MM.1S (cell line): ENCODE data around the gene LIPG.
A peak's percentile ranks its signal among the peaks of the same experiment; 100 is the strongest.

ENCODE experiments used
- DNase-seq: peaks from one replicate; pipeline ENCODE4 v3.0.0-alpha.2; 2015
- H2AFZ ChIP-seq: fragments of 300-600 bp; sonication (generic); 2 replicates; pipeline ENCODE4 v1.6.0; 2016; ENCODE audit warnings: antibody characterized with exemption, low read length
- H3F3A ChIP-seq: fragments of 300-600 bp; sonication (generic); 2 replicates; pipeline ENCODE4 v1.6.1; 2016; ENCODE audit warnings: mild to moderate bottlenecking, antibody characterized with exemption, low read length, moderate library complexity, mixed read lengths; ENCODE audit not compliant: insufficient read depth
- H3K27ac ChIP-seq: fragments of 300-600 bp; sonication (generic); 2 replicates; pipeline ENCODE4 v1.5.1; 2016; ENCODE audit warnings: mild to moderate bottlenecking, low read length
- H3K27me3 ChIP-seq: fragments of 300-600 bp; sonication (generic); replicated peaks from 2 replicates; pipeline ENCODE4 v1.6.0; 2016; ENCODE audit warnings: low read length; ENCODE audit not compliant: insufficient read depth
- H3K36me3 ChIP-seq: fragments of 300-600 bp; sonication (generic); replicated peaks from 2 replicates; pipeline ENCODE4 v1.6.1; 2016; ENCODE audit warnings: mild to moderate bottlenecking, low read length, mixed read lengths; ENCODE audit not compliant: insufficient read depth
- H3K4me1 ChIP-seq: fragments of 300-600 bp; sonication (generic); 2 replicates; pipeline ENCODE4 v1.6.1; 2016; ENCODE audit warnings: low read length, mixed read lengths
- H3K4me2 ChIP-seq: fragments of 300-600 bp; sonication (generic); 2 replicates; pipeline ENCODE4 v1.6.0; 2016; ENCODE audit warnings: low read depth, low read length
- H3K4me3 ChIP-seq: fragments of 300-600 bp; sonication (generic); 2 replicates; pipeline ENCODE4 v1.5.1; 2016; ENCODE audit warnings: low read length, mixed read lengths
- H3K79me2 ChIP-seq: fragments of 300-600 bp; sonication (generic); 2 replicates; pipeline ENCODE4 v1.6.1; 2016; ENCODE audit warnings: mixed run types, low read length, mixed read lengths
- H3K9ac ChIP-seq: fragments of 300-600 bp; sonication (generic); 2 replicates; pipeline ENCODE4 v1.6.1; 2016; ENCODE audit warnings: low read length, mixed read lengths
- H3K9me2 ChIP-seq: fragments of 300-600 bp; sonication (generic); replicated peaks from 2 replicates; pipeline ENCODE4 v1.6.1; 2016; ENCODE audit warnings: mild to moderate bottlenecking, low read length, mixed read lengths; ENCODE audit not compliant: insufficient read depth
- H3K9me3 ChIP-seq: fragments of 300-600 bp; sonication (generic); replicated peaks from 2 replicates; pipeline ENCODE4 v1.6.1; 2016; ENCODE audit warnings: mild to moderate bottlenecking, low read length, mixed read lengths; ENCODE audit not compliant: insufficient read depth
- H4K20me1 ChIP-seq: fragments of 300-600 bp; sonication (generic); 2 replicates; pipeline ENCODE4 v1.6.1; 2016; ENCODE audit warnings: mild to moderate bottlenecking, low read length, moderate library complexity, mixed read lengths; ENCODE audit not compliant: insufficient read depth
- CTCF ChIP-seq: fragments of 300-600 bp; sonication (generic); IDR thresholded peaks from 2 replicates; pipeline ENCODE4 v1.5.1; 2016; ENCODE audit warnings: antibody characterized with exemption, low read length, mixed read lengths
- EZH2 ChIP-seq: fragments of 300-600 bp; sonication (generic); optimal IDR thresholded peaks from 2 replicates; pipeline ENCODE3; 2017; ENCODE audit warnings: low read depth, mild to moderate bottlenecking, antibody characterized with exemption, low read length, mixed read lengths
- EZH2phosphoT487 ChIP-seq: fragments of 300-600 bp; sonication (generic); IDR thresholded peaks from 2 replicates; pipeline ENCODE4 v1.6.1; 2018; ENCODE audit warnings: antibody characterized with exemption, low read length

LIPG gene

GRCh38 chr18:49560277-49560623 lies 1.6 kb upstream of the LIPG start:
- Histone ChIP-seq H3K4me1 (peaks cover 13% of the 10 kb centered on the region), H3K27ac (no peak overlapping the region), H3K9me3 (no peaks in the 10 kb centered on the region), H3K4me3 (no peak overlapping the region), H3K27me3 (peaks cover 26% of the 10 kb centered on the region), H3K79me2 (no peaks in the 10 kb centered on the region), H3K9me2 (no peaks in the 10 kb centered on the region), H3F3A (no peaks in the 10 kb centered on the region), H3K9ac (no peak overlapping the region), H3K4me2 (no peak overlapping the region), H2AFZ (no peak overlapping the region), H3K36me3 (no peaks in the 10 kb centered on the region), H4K20me1 (no peaks in the 10 kb centered on the region)
- no peak for TF ChIP-seq EZH2phosphoT487
- no peak for TF ChIP-seq EZH2
- TF ChIP-seq CTCF: no peak
- DNase-seq: no peak

GRCh38 chr18:49560624-49561288 lies 1.1 kb upstream of the LIPG start:
- no peak overlapping the region for H3K27ac ChIP-seq

GRCh38 chr18:49562481-49563129 lies 748 bp downstream of the LIPG start:
- DNase-seq: no peak
- H3K9ac ChIP-seq: no peak overlapping the region
- no peak overlapping the region for H3K4me3 ChIP-seq
- H3K4me1 ChIP-seq: peaks cover 13% of the 10 kb centered on the region
- H3K9me2 ChIP-seq: no peaks in the 10 kb centered on the region
- no peak overlapping the region for H3K27ac ChIP-seq
- H3K79me2 ChIP-seq: no peaks in the 10 kb centered on the region
- H2AFZ ChIP-seq: no peak overlapping the region
- peaks cover 26% of the 10 kb centered on the region for H3K27me3 ChIP-seq
- H3K4me2 ChIP-seq: peak overlapping the region; percentile 74; the same call in 1 of the 2 replicates
- TF ChIP-seq EZH2: no peak
- no peak for TF ChIP-seq CTCF
- no peak for TF ChIP-seq EZH2phosphoT487
- no peaks in the 10 kb centered on the region for H3K9me3 ChIP-seq
- no peaks in the 10 kb centered on the region for H3F3A ChIP-seq
- H3K36me3 ChIP-seq: no peaks in the 10 kb centered on the region
- no peaks in the 10 kb centered on the region for H4K20me1 ChIP-seq

More at GRCh38 chr18:49560624-49561288, 1.1 kb upstream of the LIPG start:
- no peaks in the 10 kb centered on the region for H3F3A ChIP-seq
- peaks cover 26% of the 10 kb centered on the region for H3K27me3 ChIP-seq
- H3K4me1 ChIP-seq: peaks cover 13% of the 10 kb centered on the region
- H3K79me2 ChIP-seq: no peaks in the 10 kb centered on the region
- H3K4me3 ChIP-seq: no peak overlapping the region
- H3K9me3 ChIP-seq: no peaks in the 10 kb centered on the region
- no peak for DNase-seq
- no peaks in the 10 kb centered on the region for H3K9me2 ChIP-seq
- H4K20me1 ChIP-seq: no peaks in the 10 kb centered on the region
- H2AFZ ChIP-seq: no peak overlapping the region
- TF ChIP-seq EZH2 (no peak), CTCF (no peak), EZH2phosphoT487 (no peak)
- no peaks in the 10 kb centered on the region for H3K36me3 ChIP-seq
- no peak overlapping the region for H3K4me2 ChIP-seq
- no peak overlapping the region for H3K9ac ChIP-seq
